ENCODE measurements around the gene CD99L2. TPM values are rescaled to one million over a fixed set of nuclear protein-coding genes. Genes with fewer than 3 reads are reported as not detected.
A peak's percentile ranks its signal among the peaks of the same experiment; 100 is the strongest.

The CD99L2 gene
- total RNA-seq, 1 experiment from 2014 or later, result 42.4 TPM

DNA sequence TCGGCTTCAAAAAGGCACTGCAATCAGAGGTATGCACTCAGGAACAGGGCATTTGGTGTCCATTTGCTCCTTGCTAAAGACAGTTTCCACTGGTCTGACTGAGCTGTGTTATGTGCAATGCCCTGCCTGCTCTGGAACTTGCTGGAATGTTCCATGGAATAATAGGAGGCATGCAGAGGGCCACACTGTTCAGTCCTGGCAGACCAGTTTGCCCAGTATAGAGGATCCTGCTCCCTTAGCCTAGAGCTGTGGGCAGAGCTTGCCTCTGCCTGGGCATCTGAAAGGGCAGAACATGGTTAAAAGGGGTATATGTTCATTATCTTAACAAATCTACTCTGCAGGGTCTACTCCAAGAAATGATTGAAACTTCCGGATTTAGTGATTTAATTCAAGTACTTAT is 27.8 kb upstream of the CD99L2 start:
- H3K36me3 Mint-ChIP-seq (ENCODE audit: insufficient read depth, unreplicated experiment), result peaks cover 5% of the 10 kb centered on the region
- H3K27me3 Mint-ChIP-seq (ENCODE audit: insufficient read depth, unreplicated experiment), result no peaks in the 10 kb centered on the region
- no peak overlapping the region for H3K4me3 Mint-ChIP-seq (ENCODE audit: unreplicated experiment)
- BruUV-seq (replicated peaks), result no TSS peak
- H3K27ac Mint-ChIP-seq (ENCODE audit: low read depth, unreplicated experiment), result no peak overlapping the region
- ChIA-PET POLR2A (no interaction called here), CTCF (interaction anchor here (0.6 kb wide), 1 partner anchor 541 kb away, joined by 3 read pairs; no protein-coding TSS in a partner anchor)
- no peaks in the 10 kb centered on the region for H3K4me1 Mint-ChIP-seq (ENCODE audit: insufficient read depth, unreplicated experiment)
- TF ChIP-seq, protein P1, sequence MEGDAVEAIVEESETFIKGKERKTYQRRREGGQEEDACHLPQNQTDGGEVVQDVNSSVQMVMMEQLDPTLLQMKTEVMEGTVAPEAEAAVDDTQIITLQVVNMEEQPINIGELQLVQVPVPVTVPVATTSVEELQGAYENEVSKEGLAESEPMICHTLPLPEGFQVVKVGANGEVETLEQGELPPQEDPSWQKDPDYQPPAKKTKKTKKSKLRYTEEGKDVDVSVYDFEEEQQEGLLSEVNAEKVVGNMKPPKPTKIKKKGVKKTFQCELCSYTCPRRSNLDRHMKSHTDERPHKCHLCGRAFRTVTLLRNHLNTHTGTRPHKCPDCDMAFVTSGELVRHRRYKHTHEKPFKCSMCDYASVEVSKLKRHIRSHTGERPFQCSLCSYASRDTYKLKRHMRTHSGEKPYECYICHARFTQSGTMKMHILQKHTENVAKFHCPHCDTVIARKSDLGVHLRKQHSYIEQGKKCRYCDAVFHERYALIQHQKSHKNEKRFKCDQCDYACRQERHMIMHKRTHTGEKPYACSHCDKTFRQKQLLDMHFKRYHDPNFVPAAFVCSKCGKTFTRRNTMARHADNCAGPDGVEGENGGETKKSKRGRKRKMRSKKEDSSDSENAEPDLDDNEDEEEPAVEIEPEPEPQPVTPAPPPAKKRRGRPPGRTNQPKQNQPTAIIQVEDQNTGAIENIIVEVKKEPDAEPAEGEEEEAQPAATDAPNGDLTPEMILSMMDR (IDR thresholded peaks at IDR 0.05; ENCODE audit: unreplicated experiment), result no peak
- H3K9me3 Mint-ChIP-seq (ENCODE audit: unreplicated experiment), result no peaks in the 10 kb centered on the region
- DNase-seq (ENCODE audit: unreplicated experiment), result no peak
- intact Hi-C loops (cut with micrococcal nuclease), result no loop called here

DNA sequence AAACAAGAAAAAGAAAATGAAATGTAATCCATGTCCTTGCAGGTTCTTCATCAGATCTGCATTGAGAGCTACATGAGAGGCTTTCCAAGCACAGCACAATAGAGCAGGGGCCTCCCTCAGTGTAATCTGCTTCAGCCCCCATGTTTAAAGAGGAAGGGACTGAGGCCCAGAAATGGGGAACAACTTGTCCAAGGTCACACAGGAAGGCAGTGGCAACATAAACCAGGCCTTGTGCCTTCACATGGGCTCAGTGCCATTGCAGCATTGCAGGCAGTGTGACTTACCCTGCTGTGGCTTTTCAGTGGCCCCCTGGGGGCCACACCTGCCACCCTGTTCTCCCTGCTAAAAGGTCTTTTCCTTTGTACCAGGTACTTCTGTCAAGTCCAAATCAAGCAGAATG is 20.9 kb upstream of the CD99L2 start:
- DNase-seq (ENCODE audit: unreplicated experiment), result no peak
- Mint-ChIP-seq H3K4me1 (ENCODE audit: insufficient read depth, unreplicated experiment) (no peaks in the 10 kb centered on the region), H3K4me3 (ENCODE audit: unreplicated experiment) (no peak overlapping the region), H3K9me3 (ENCODE audit: unreplicated experiment) (no peaks in the 10 kb centered on the region), H3K27me3 (ENCODE audit: insufficient read depth, unreplicated experiment) (no peaks in the 10 kb centered on the region), H3K27ac (ENCODE audit: low read depth, unreplicated experiment) (no peak overlapping the region), H3K36me3 (ENCODE audit: insufficient read depth, unreplicated experiment) (no peaks in the 10 kb centered on the region)
- intact Hi-C loops (cut with micrococcal nuclease), result no loop called here
- POLR2A ChIA-PET, result no interaction called here
- no TSS peak for BruUV-seq (replicated peaks)
- TF ChIP-seq, protein P1 (IDR thresholded peaks at IDR 0.05; ENCODE audit: unreplicated experiment), result no peak
- CTCF ChIA-PET, result no interaction called here

DNA sequence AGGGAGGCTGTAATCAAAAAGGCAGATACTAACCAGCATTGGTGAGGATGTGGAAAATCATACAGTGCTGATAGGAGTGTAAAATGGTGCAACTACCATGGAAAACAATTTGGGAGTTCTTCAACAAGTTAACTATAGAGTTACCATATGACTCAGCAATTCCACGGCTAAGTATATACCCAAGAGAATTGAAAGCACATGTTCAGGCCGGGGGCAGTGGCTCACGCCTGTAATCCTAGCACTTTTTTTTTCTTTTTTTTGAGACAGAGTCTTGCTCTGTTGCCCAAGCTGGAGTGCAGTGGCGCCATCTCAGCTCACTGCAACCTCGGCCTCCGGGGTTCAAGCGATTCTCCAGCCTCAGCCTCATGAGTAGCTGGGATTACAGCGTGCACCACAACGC is 15.0 kb upstream of the CD99L2 start:
- BruUV-seq (replicated peaks), result no TSS peak
- ChIA-PET POLR2A (no interaction called here), CTCF (no interaction called here)
- Mint-ChIP-seq H3K36me3 (ENCODE audit: insufficient read depth, unreplicated experiment) (no peaks in the 10 kb centered on the region), H3K9me3 (ENCODE audit: unreplicated experiment) (no peaks in the 10 kb centered on the region), H3K27ac (ENCODE audit: low read depth, unreplicated experiment) (no peak overlapping the region), H3K4me3 (ENCODE audit: unreplicated experiment) (no peak overlapping the region), H3K27me3 (ENCODE audit: insufficient read depth, unreplicated experiment) (no peaks in the 10 kb centered on the region), H3K4me1 (ENCODE audit: insufficient read depth, unreplicated experiment) (no peaks in the 10 kb centered on the region)
- DNase-seq (ENCODE audit: unreplicated experiment), result peak; percentile 42
- intact Hi-C loops (cut with micrococcal nuclease), result no loop called here
- TF ChIP-seq, protein P1 (IDR thresholded peaks at IDR 0.05; ENCODE audit: unreplicated experiment), result no peak

DNA sequence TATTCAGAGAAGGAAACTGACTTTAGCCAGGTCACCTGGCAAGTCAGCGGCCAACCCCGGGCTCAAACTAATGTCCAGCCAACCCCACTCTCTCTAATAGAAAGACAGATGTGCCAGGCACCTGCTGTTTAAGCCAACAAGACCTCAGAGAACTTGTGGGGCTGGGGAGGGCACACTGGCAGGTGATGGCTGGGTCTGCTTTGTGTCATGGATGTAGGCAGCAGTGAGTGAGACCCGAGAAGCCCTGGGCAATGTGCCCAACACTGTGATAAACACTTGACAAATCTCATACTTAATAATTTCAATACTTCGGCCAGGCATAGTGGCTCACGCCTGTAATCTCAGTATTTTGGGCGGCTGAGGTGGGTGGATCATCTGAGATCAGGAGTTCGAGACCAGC is 9.0 kb upstream of the CD99L2 start:
- Mint-ChIP-seq H3K9me3 (ENCODE audit: unreplicated experiment) (no peaks in the 10 kb centered on the region), H3K4me1 (ENCODE audit: insufficient read depth, unreplicated experiment) (no peaks in the 10 kb centered on the region), H3K36me3 (ENCODE audit: insufficient read depth, unreplicated experiment) (no peaks in the 10 kb centered on the region), H3K27ac (ENCODE audit: low read depth, unreplicated experiment) (no peak overlapping the region), H3K27me3 (ENCODE audit: insufficient read depth, unreplicated experiment) (no peaks in the 10 kb centered on the region), H3K4me3 (ENCODE audit: unreplicated experiment) (no peak overlapping the region)
- no peak for DNase-seq (ENCODE audit: unreplicated experiment)
- intact Hi-C loops (cut with micrococcal nuclease), result no loop called here
- ChIA-PET CTCF (no interaction called here), POLR2A (no interaction called here)
- BruUV-seq (replicated peaks), result no TSS peak
- TF ChIP-seq, protein P1 (IDR thresholded peaks at IDR 0.05; ENCODE audit: unreplicated experiment), result no peak
